DOHH2 (cell line): ENCODE results near the gene CNTN4.

Experiments
- H3F3A ChIP-seq: fragments of 200-600 bp; sonication (generic), shearing (Covaris generic); 2 replicates; pipeline ENCODE4 v1.6.0; 2016; ENCODE audit warnings: antibody characterized with exemption, mild to moderate bottlenecking; ENCODE audit not compliant: control insufficient read depth, insufficient read depth
- H3K27ac ChIP-seq: fragments of 200-600 bp; sonication (generic); 2 replicates; pipeline ENCODE4 v1.5.1; 2014; ENCODE audit warnings: low read depth, mild to moderate bottlenecking, low read length, moderate library complexity
- H3K27me3 ChIP-seq: fragments of 200-600 bp; sonication (generic); 2 replicates; pipeline ENCODE4 v1.6.1; 2014; ENCODE audit warnings: mild to moderate bottlenecking, low read length, mixed read lengths; ENCODE audit not compliant: control insufficient read depth
- H3K36me3 ChIP-seq: fragments of 200-600 bp; sonication (generic); 2 replicates; pipeline ENCODE4 v1.6.1; 2014; ENCODE audit warnings: mild to moderate bottlenecking, low read length, moderate library complexity, mixed read lengths; ENCODE audit not compliant: control insufficient read depth
- H3K4me1 ChIP-seq: fragments of 200-600 bp; sonication (generic); 2 replicates; pipeline ENCODE4 v1.6.1; 2014; ENCODE audit warnings: mild to moderate bottlenecking, low read length, mixed read lengths; ENCODE audit not compliant: control insufficient read depth
- H3K4me2 ChIP-seq: fragments of 200-600 bp; sonication (generic); 2 replicates; pipeline ENCODE4 v1.6.0; 2014; ENCODE audit warnings: mild to moderate bottlenecking, low read length, moderate library complexity
- H3K4me3 ChIP-seq: fragments of 200-600 bp; sonication (generic); 2 replicates; pipeline ENCODE4 v1.5.1; 2014; ENCODE audit warnings: mild to moderate bottlenecking, low read length, mixed read lengths
- H3K79me2 ChIP-seq: fragments of 200-600 bp; sonication (generic); 2 replicates; pipeline ENCODE4 v1.6.1; 2014; ENCODE audit warnings: mild to moderate bottlenecking, low read length, mixed read lengths; ENCODE audit not compliant: control insufficient read depth
- H3K9me2 ChIP-seq: fragments of 200-600 bp; sonication (generic); replicated peaks from 2 replicates; pipeline ENCODE4 v1.6.1; 2014; ENCODE audit warnings: mild to moderate bottlenecking, low read length, mixed read lengths; ENCODE audit not compliant: control insufficient read depth
- H3K9me3 ChIP-seq: fragments of 200-600 bp; sonication (generic); 2 replicates; pipeline ENCODE4 v1.6.1; 2014; ENCODE audit warnings: antibody characterized with exemption, low read length, mixed read lengths; ENCODE audit not compliant: control insufficient read depth, insufficient read depth
- H4K20me1 ChIP-seq: fragments of 200-600 bp; sonication (generic); 2 replicates; pipeline ENCODE4 v1.6.0; 2014; ENCODE audit warnings: low read depth, mild to moderate bottlenecking, antibody characterized with exemption, low read length, moderate library complexity; ENCODE audit not compliant: control insufficient read depth, insufficient read depth
- EZH2phosphoT487 ChIP-seq: fragments of 200-600 bp; sonication (generic); IDR thresholded peaks from 2 replicates; pipeline ENCODE4 v1.6.1; 2017; ENCODE audit warnings: borderline replicate concordance, mild to moderate bottlenecking, antibody characterized with exemption, low read length, moderate library complexity, mixed read lengths
- TF ChIP-seq, protein P1 (sequence below): fragments of 200-600 bp; sonication (generic); IDR thresholded peaks from one replicate; pipeline ENCODE4 v1.5.1; 2014; ENCODE audit warnings: antibody characterized with exemption, mild to moderate bottlenecking, low read depth, low read length; ENCODE audit not compliant: poor library complexity, severe bottlenecking

The CNTN4 gene

DNA sequence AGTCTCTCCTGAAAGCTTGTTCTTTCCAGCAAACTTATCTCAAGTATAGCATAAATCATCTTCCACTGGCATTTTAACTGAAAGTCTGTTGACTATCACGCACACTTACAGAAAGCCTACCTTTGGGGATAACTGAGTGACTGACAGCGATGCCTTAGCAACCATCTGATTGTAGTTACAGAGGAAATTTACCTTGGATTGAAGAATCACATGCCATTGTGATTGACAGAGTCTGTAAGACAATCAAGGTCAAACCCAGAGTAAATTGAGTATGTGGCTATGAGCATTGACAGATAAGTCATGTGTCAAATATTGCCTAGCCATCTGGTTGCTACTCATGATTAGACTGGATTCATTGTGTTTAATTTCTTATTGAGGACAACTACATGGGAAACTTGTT, 82.0 kb downstream of the CNTN4 start:
- H3K9me3 ChIP-seq, result no peaks in the 10 kb centered on the region
- TF ChIP-seq EZH2phosphoT487, result no peak
- TF ChIP-seq, protein P1, sequence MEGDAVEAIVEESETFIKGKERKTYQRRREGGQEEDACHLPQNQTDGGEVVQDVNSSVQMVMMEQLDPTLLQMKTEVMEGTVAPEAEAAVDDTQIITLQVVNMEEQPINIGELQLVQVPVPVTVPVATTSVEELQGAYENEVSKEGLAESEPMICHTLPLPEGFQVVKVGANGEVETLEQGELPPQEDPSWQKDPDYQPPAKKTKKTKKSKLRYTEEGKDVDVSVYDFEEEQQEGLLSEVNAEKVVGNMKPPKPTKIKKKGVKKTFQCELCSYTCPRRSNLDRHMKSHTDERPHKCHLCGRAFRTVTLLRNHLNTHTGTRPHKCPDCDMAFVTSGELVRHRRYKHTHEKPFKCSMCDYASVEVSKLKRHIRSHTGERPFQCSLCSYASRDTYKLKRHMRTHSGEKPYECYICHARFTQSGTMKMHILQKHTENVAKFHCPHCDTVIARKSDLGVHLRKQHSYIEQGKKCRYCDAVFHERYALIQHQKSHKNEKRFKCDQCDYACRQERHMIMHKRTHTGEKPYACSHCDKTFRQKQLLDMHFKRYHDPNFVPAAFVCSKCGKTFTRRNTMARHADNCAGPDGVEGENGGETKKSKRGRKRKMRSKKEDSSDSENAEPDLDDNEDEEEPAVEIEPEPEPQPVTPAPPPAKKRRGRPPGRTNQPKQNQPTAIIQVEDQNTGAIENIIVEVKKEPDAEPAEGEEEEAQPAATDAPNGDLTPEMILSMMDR, result no peak

DNA sequence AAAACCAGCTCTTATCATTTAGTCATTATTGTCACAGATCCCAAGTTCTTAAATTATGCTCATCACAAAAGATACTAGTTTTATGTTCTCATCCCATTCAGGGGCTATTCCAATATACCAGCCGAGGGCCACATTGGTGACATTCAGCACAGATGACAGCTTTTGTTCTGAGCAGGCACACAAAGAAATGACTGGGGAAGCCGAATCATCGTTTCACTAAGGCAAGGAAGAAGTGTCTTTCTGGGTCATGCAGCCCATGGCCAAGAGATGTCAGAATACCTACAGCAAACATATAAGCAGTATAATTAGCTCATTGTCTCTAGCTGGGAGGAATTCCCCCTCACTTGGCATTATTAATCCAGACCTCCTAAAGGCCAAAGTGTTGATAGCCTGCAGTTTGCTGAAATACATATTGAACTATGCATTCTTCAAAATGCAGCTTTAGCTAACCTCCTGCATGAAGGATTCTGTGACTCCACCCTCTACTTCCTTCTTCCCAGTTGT, 100.2 kb downstream of the CNTN4 start:
- no peaks in the 10 kb centered on the region for H3K36me3 ChIP-seq
- H3F3A ChIP-seq, result no peaks in the 10 kb centered on the region
- no peaks in the 10 kb centered on the region for H3K9me2 ChIP-seq
- no peaks in the 10 kb centered on the region for H4K20me1 ChIP-seq
- H3K27ac ChIP-seq, result no peak overlapping the region
- H3K79me2 ChIP-seq, result no peaks in the 10 kb centered on the region
- H3K27me3 ChIP-seq, result no peaks in the 10 kb centered on the region
- H3K9me3 ChIP-seq, result no peaks in the 10 kb centered on the region
- TF ChIP-seq, protein P1, result no peak
- TF ChIP-seq EZH2phosphoT487, result no peak
- no peaks in the 10 kb centered on the region for H3K4me1 ChIP-seq
- H3K4me2 ChIP-seq, result no peak overlapping the region
- no peak overlapping the region for H3K4me3 ChIP-seq

More for the DNA sequence above, 82.0 kb downstream of the CNTN4 start:
- no peak overlapping the region for H3K4me3 ChIP-seq
- no peaks in the 10 kb centered on the region for H4K20me1 ChIP-seq
- no peaks in the 10 kb centered on the region for H3K79me2 ChIP-seq
- no peaks in the 10 kb centered on the region for H3K9me2 ChIP-seq
- no peaks in the 10 kb centered on the region for H3K27me3 ChIP-seq
- H3K27ac ChIP-seq, result no peak overlapping the region
- H3K4me2 ChIP-seq, result no peak overlapping the region
- H3K4me1 ChIP-seq, result no peaks in the 10 kb centered on the region
- H3K36me3 ChIP-seq, result no peaks in the 10 kb centered on the region
- H3F3A ChIP-seq, result no peaks in the 10 kb centered on the region

DNA sequence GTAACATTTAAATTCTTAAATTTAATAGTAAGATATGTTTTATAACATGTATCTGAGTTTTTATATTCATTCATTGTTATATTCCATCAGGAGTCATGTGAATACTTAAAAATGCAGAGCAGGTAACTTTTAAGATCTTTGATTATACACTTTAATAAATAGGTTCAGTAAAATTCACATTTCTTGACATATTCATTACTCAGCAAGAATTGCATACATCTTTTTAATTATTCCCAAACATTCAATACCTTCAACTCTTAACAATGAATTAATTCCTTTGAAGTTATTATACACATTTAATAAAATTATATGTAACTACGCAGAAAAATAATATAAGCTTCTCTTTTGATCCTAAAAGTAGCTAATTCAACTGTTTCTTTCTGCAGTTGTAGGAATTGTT, 105.4 kb downstream of the CNTN4 start:
- Histone ChIP-seq H3K9me3 (no peaks in the 10 kb centered on the region), H3K36me3 (no peaks in the 10 kb centered on the region), H3K4me3 (no peak overlapping the region), H3K4me1 (no peaks in the 10 kb centered on the region), H3K27me3 (no peaks in the 10 kb centered on the region), H3K4me2 (no peak overlapping the region), H3K9me2 (no peaks in the 10 kb centered on the region), H3K79me2 (no peaks in the 10 kb centered on the region), H3F3A (no peaks in the 10 kb centered on the region), H3K27ac (no peak overlapping the region), H4K20me1 (no peaks in the 10 kb centered on the region)
- TF ChIP-seq EZH2phosphoT487, result no peak

DNA sequence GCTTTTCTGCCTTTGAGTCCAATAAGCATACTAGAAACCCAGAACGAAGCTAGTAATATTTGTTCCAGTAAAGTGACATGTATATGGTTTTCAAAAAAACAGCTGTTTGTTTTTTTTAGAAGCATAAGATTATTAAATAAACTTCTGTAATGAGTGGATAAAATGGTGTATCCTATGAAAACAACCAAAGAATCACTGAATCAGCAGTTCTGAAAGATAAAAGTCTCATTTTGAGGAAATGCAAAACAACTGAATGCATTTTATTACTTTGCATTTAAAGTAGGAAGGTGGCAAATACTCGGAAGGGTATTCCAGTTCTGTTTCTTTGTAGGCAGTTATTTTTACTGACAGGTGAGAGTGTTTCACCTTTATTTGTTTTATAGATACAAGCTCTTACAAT, 107.0 kb downstream of the CNTN4 start:
- Histone ChIP-seq H3K27ac (no peak overlapping the region), H4K20me1 (no peaks in the 10 kb centered on the region), H3K27me3 (no peaks in the 10 kb centered on the region), H3K36me3 (no peaks in the 10 kb centered on the region), H3F3A (no peaks in the 10 kb centered on the region), H3K9me3 (no peaks in the 10 kb centered on the region), H3K4me1 (no peaks in the 10 kb centered on the region), H3K4me2 (no peak overlapping the region), H3K9me2 (no peaks in the 10 kb centered on the region), H3K4me3 (no peak overlapping the region), H3K79me2 (no peaks in the 10 kb centered on the region)
- TF ChIP-seq EZH2phosphoT487, result no peak
- TF ChIP-seq, protein P1, result no peak
